RWPE2 (cell line): ENCODE results near the gene TBC1D26.
"Not testable (repeated sequence)": the region's sequence is repeated elsewhere in the genome, so short reads cannot be mapped to it uniquely, and the experiment has no call there.

ENCODE experiments used
- ATAC-seq: fragments of 200-7000 bp; cut with Tn5 transposase; 3 replicates; pipeline ENCODE4 v1.9.1; 2021; ENCODE audit warnings: low read depth
- DNase-seq: peaks from one replicate; pipeline ENCODE4 v3.0.0-alpha.2; 2020; ENCODE audit warnings: low spot score
- H3K27ac ChIP-seq: fragments of 450-650 bp; 2 replicates; pipeline ENCODE4 v1.5.1; 2017; ENCODE audit warnings: mild to moderate bottlenecking; ENCODE audit not compliant: poor library complexity, severe bottlenecking
- H3K27me3 ChIP-seq: fragments of 250-450 bp; sonication (Bioruptor Pico); 2 replicates; pipeline ENCODE4 v1.5.1; 2021; ENCODE audit warnings: mild to moderate bottlenecking, moderate library complexity; ENCODE audit not compliant: insufficient read depth, poor library complexity, severe bottlenecking
- H3K36me3 ChIP-seq: fragments of 250-450 bp; sonication (Bioruptor Pico); 2 replicates; pipeline ENCODE4 v1.5.1; 2020; ENCODE audit warnings: low read depth, mild to moderate bottlenecking, moderate library complexity
- H3K4me1 ChIP-seq: fragments of 250-450 bp; sonication (Bioruptor Pico); 2 replicates; pipeline ENCODE4 v1.5.1; 2021; ENCODE audit warnings: mild to moderate bottlenecking, moderate library complexity; ENCODE audit not compliant: insufficient read depth, poor library complexity, severe bottlenecking
- H3K4me3 ChIP-seq: fragments of 250-450 bp; sonication (Bioruptor Pico); 2 replicates; pipeline ENCODE4 v1.5.1; 2021; ENCODE audit warnings: mild to moderate bottlenecking, moderate library complexity; ENCODE audit not compliant: severe bottlenecking
- H3K9me3 ChIP-seq: fragments of 250-450 bp; sonication (Bioruptor Pico); 2 replicates; pipeline ENCODE4 v1.5.1; 2021; ENCODE audit warnings: mild to moderate bottlenecking, moderate library complexity; ENCODE audit not compliant: severe bottlenecking

TBC1D26 gene

DNA sequence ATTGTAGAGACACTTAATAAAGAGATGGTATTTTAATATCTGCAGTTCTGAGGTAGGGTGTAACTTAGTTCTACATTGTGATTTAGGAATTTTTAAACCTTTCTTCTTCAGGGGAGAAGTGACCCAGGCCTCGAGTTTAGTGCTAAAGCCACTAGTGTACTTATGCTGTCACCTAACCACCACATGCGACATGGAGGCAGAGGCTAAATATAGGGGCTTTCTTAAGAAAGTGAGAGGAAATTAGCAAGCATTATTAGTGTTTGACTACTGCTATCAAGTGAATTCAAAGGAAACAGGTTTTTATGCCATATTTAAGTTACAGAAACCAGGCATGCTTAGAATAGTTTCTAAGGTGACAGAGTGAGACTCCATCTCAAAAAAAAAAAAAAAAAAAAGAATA, 56.3 kb downstream of the TBC1D26 start:
- H3K36me3 ChIP-seq, H3K4me1 ChIP-seq, ATAC-seq, H3K27ac ChIP-seq, H3K9me3 ChIP-seq, DNase-seq, H3K27me3 ChIP-seq, H3K4me3 ChIP-seq: not testable (repeated sequence)
